GM19397 (cell line): ENCODE data around the gene RIMBP2.

Source experiments
- ATAC-seq: cut with Tn5 transposase; IDR thresholded peaks from one replicate; pipeline ENCODE4 v1.9.1; 2021; ENCODE audit warnings: mild to moderate bottlenecking, moderate library complexity; ENCODE audit not compliant: unreplicated experiment

RIMBP2 gene

GRCh38 chr12:130520784-130521183 lies 195.3 kb downstream of the RIMBP2 start:
- no peak for ATAC-seq

- ATAC-seq = no peak
Observed at GRCh38 chr12:130517588-130517987, 198.5 kb downstream of the RIMBP2 start.

- no peak for ATAC-seq
Observed at GRCh38 chr12:130514149-130514551, 201.9 kb downstream of the RIMBP2 start.

- no peak for ATAC-seq
Observed at GRCh38 chr12:130513556-130513955, 202.5 kb downstream of the RIMBP2 start.

GRCh38 chr12:130511285-130511684 lies 204.8 kb downstream of the RIMBP2 start:
- no peak for ATAC-seq

- no peak for ATAC-seq
Observed at GRCh38 chr12:130509454-130509853, 206.6 kb downstream of the RIMBP2 start.

- ATAC-seq = no peak
Observed at GRCh38 chr12:130508847-130509246, 207.3 kb downstream of the RIMBP2 start.

GRCh38 chr12:130508318-130508717 lies 207.8 kb downstream of the RIMBP2 start:
- ATAC-seq = no peak

GRCh38 chr12:130506844-130507243 lies 209.3 kb downstream of the RIMBP2 start:
- ATAC-seq = no peak

GRCh38 chr12:130504840-130505175 lies 211.3 kb downstream of the RIMBP2 start:
- no peak for ATAC-seq

- ATAC-seq = no peak
Observed at GRCh38 chr12:130504110-130504839, 211.8 kb downstream of the RIMBP2 start.

GRCh38 chr12:130501821-130502220 lies 214.3 kb downstream of the RIMBP2 start:
- no peak for ATAC-seq

GRCh38 chr12:130500835-130501330 lies 215.2 kb downstream of the RIMBP2 start:
- no peak for ATAC-seq

GRCh38 chr12:130499474-130499873 lies 216.6 kb downstream of the RIMBP2 start:
- no peak for ATAC-seq

GRCh38 chr12:130498589-130499385 lies 217.3 kb downstream of the RIMBP2 start:
- no peak for ATAC-seq

- no peak for ATAC-seq
Observed at GRCh38 chr12:130497991-130498390, 218.1 kb downstream of the RIMBP2 start.

- no peak for ATAC-seq
Observed at GRCh38 chr12:130497321-130497720, 218.8 kb downstream of the RIMBP2 start.

- no peak for ATAC-seq
Observed at GRCh38 chr12:130496516-130497120, 219.5 kb downstream of the RIMBP2 start.

GRCh38 chr12:130495156-130495555 lies 220.9 kb downstream of the RIMBP2 start:
- no peak for ATAC-seq

GRCh38 chr12:130494736-130495135 lies 221.4 kb downstream of the RIMBP2 start:
- ATAC-seq = no peak

- ATAC-seq = no peak
Observed at GRCh38 chr12:130493951-130494350, 222.1 kb downstream of the RIMBP2 start.
